GM18519 (cell line): ENCODE data around the gene TBC1D12.

ENCODE experiments used
- ATAC-seq: cut with Tn5 transposase; IDR thresholded peaks from one replicate; pipeline ENCODE4 v1.9.1; 2021; ENCODE audit warnings: mild to moderate bottlenecking, moderate library complexity; ENCODE audit not compliant: unreplicated experiment, low FRiP score

The TBC1D12 gene

GRCh38 chr10:94443047-94443446 is 40.7 kb downstream of the TBC1D12 start:
- ATAC-seq: no peak

GRCh38 chr10:94443549-94443948 is 41.2 kb downstream of the TBC1D12 start:
- no peak for ATAC-seq

- ATAC-seq: no peak
These were observed 48.4 kb downstream of the TBC1D12 start for GRCh38 chr10:94450782-94451181.

GRCh38 chr10:94451883-94452519 is 49.7 kb downstream of the TBC1D12 start:
- ATAC-seq: no peak

- ATAC-seq: no peak
These were observed 54.6 kb downstream of the TBC1D12 start for GRCh38 chr10:94456942-94457341.

- no peak for ATAC-seq
These were observed 57.0 kb downstream of the TBC1D12 start for GRCh38 chr10:94459385-94459784.

GRCh38 chr10:94461503-94461902 is 59.2 kb downstream of the TBC1D12 start:
- ATAC-seq: no peak

- no peak for ATAC-seq
These were observed 59.8 kb downstream of the TBC1D12 start for GRCh38 chr10:94462130-94462529.

- no peak for ATAC-seq
These were observed 63.3 kb downstream of the TBC1D12 start for GRCh38 chr10:94465684-94466083.

- ATAC-seq: no peak
These were observed 79.1 kb downstream of the TBC1D12 start for GRCh38 chr10:94481410-94481809.

GRCh38 chr10:94483970-94484369 is 81.6 kb downstream of the TBC1D12 start:
- no peak for ATAC-seq

- ATAC-seq: no peak
These were observed 82.8 kb downstream of the TBC1D12 start for GRCh38 chr10:94485094-94485493.

GRCh38 chr10:94487575-94487974 is 85.2 kb downstream of the TBC1D12 start:
- ATAC-seq: no peak

GRCh38 chr10:94489107-94489506 is 86.8 kb downstream of the TBC1D12 start:
- ATAC-seq: no peak

GRCh38 chr10:94489976-94490788 is 87.8 kb downstream of the TBC1D12 start:
- ATAC-seq: no peak

- no peak for ATAC-seq
These were observed 88.4 kb downstream of the TBC1D12 start for GRCh38 chr10:94490789-94491039.

- no peak for ATAC-seq
These were observed 91.1 kb downstream of the TBC1D12 start for GRCh38 chr10:94493463-94493862.

- ATAC-seq: peak; percentile 86
These were observed 93.7 kb downstream of the TBC1D12 start for GRCh38 chr10:94496010-94496409.

- ATAC-seq: no peak
These were observed 94.3 kb downstream of the TBC1D12 start for GRCh38 chr10:94496646-94497045.

- no peak for ATAC-seq
These were observed 97.7 kb downstream of the TBC1D12 start for GRCh38 chr10:94500063-94500462.

GRCh38 chr10:94521276-94522250 is 119.2 kb downstream of the TBC1D12 start:
- ATAC-seq: no peak
